IPS DF 6.9 (cell line): Measurements from ENCODE around the gene VDAC2.
A peak's percentile ranks its signal among the peaks of the same experiment; 100 is the strongest.
"Not testable (repeated sequence)": the region's sequence is repeated elsewhere in the genome, so short reads cannot be mapped to it uniquely, and the experiment has no call there.

Experiments
- DNase-seq: peaks from one replicate; pipeline ENCODE4 v3.0.0-alpha.2; 2013; ENCODE audit warnings: low read depth, low spot score
- H3K27ac ChIP-seq: one replicate; pipeline ENCODE4 v1.5.1; 2013; ENCODE audit warnings: low read length, control low read depth
- H3K27me3 ChIP-seq: 2 replicates; pipeline ENCODE4 v1.6.1; 2013; ENCODE audit warnings: mild to moderate bottlenecking, low read length; ENCODE audit not compliant: control insufficient read depth, insufficient read depth
- H3K36me3 ChIP-seq: 2 replicates; pipeline ENCODE4 v1.6.1; 2013; ENCODE audit warnings: low read length; ENCODE audit not compliant: control insufficient read depth, insufficient read depth
- H3K4me1 ChIP-seq: 2 replicates; pipeline ENCODE4 v1.6.1; 2013; ENCODE audit warnings: low read length; ENCODE audit not compliant: control insufficient read depth, insufficient read depth
- H3K4me3 ChIP-seq: 2 replicates; pipeline ENCODE4 v1.5.1; 2013; ENCODE audit warnings: mild to moderate bottlenecking, low read length
- H3K9me3 ChIP-seq: 2 replicates; pipeline ENCODE4 v1.6.1; 2013; ENCODE audit warnings: low read length, inconsistent platforms; ENCODE audit not compliant: control insufficient read depth, insufficient read depth
- WGBS: extraction: QIAGEN DNeasy Blood & Tissue Kit; methylation state at CpG from one replicate; pipeline ENCODE4 v1.1.7; 2013; ENCODE audit warnings: mixed read lengths, missing lambda C conversion rate; ENCODE audit not compliant: insufficient read length, insufficient coverage; 5-methylcytosine and 5-hydroxymethylcytosine counted together

VDAC2 gene

GRCh38 chr10:75181073-75181472 is 29.5 kb upstream of the VDAC2 start:
- H3K27ac ChIP-seq: no peak overlapping the region
- no CpG with 5 or more reads among the region's 1 CpG for WGBS

GRCh38 chr10:75186310-75186709 is 24.3 kb upstream of the VDAC2 start:
- Histone ChIP-seq H3K36me3 (no peaks in the 10 kb centered on the region), H3K4me1 (no peaks in the 10 kb centered on the region), H3K27ac (no peak overlapping the region), H3K9me3 (no peaks in the 10 kb centered on the region), H3K27me3 (no peaks in the 10 kb centered on the region), H3K4me3 (no peak overlapping the region)
- no CpG with 5 or more reads among the region's 4 CpGs for WGBS
- no peak for DNase-seq

More at GRCh38 chr10:75181073-75181472, 29.5 kb upstream of the VDAC2 start:
- Histone ChIP-seq H3K4me3 (no peak overlapping the region), H3K9me3 (no peaks in the 10 kb centered on the region), H3K4me1 (no peaks in the 10 kb centered on the region), H3K36me3 (no peaks in the 10 kb centered on the region), H3K27me3 (no peaks in the 10 kb centered on the region)
- no peak for DNase-seq

- peak; percentile 68 for DNase-seq
- no CpG with 5 or more reads among the region's 3 CpGs for WGBS
- no peak overlapping the region for H3K27ac ChIP-seq
Measured at GRCh38 chr10:75187961-75188426, 22.6 kb upstream of the VDAC2 start.

GRCh38 chr10:75188522-75188921 is 22.1 kb upstream of the VDAC2 start:
- H3K27me3 ChIP-seq, DNase-seq, H3K4me1 ChIP-seq, H3K4me3 ChIP-seq, H3K36me3 ChIP-seq, H3K9me3 ChIP-seq, H3K27ac ChIP-seq: not testable (repeated sequence)
- no CpG with 5 or more reads among the region's 9 CpGs for WGBS

More at GRCh38 chr10:75187961-75188426, 22.6 kb upstream of the VDAC2 start:
- no peaks in the 10 kb centered on the region for H3K27me3 ChIP-seq
- H3K4me3 ChIP-seq: no peak overlapping the region
- no peaks in the 10 kb centered on the region for H3K36me3 ChIP-seq
- H3K9me3 ChIP-seq: no peaks in the 10 kb centered on the region
- H3K4me1 ChIP-seq: no peaks in the 10 kb centered on the region

GRCh38 chr10:75189266-75190096 is 21.1 kb upstream of the VDAC2 start:
- WGBS: no CpG with 5 or more reads among the region's 12 CpGs
- H3K27ac ChIP-seq: no peak overlapping the region
- H3K4me3 ChIP-seq: no peak overlapping the region
- DNase-seq: no peak
- no peaks in the 10 kb centered on the region for H3K36me3 ChIP-seq
- H3K27me3 ChIP-seq: no peaks in the 10 kb centered on the region
- H3K4me1 ChIP-seq: no peaks in the 10 kb centered on the region
- H3K9me3 ChIP-seq: no peaks in the 10 kb centered on the region

- H3K27me3 ChIP-seq: no peaks in the 10 kb centered on the region
- no peak overlapping the region for H3K27ac ChIP-seq
- no CpG with 5 or more reads among the region's 10 CpGs for WGBS
- H3K9me3 ChIP-seq: no peaks in the 10 kb centered on the region
- no peak overlapping the region for H3K4me3 ChIP-seq
- DNase-seq: no peak
- no peaks in the 10 kb centered on the region for H3K36me3 ChIP-seq
- no peaks in the 10 kb centered on the region for H3K4me1 ChIP-seq
Measured at GRCh38 chr10:75191821-75192568, 18.6 kb upstream of the VDAC2 start.

- not testable (repeated sequence) for H3K9me3 ChIP-seq, H3K4me1 ChIP-seq, H3K27ac ChIP-seq, DNase-seq, H3K36me3 ChIP-seq, H3K27me3 ChIP-seq, H3K4me3 ChIP-seq
- WGBS: no CpG with 5 or more reads among the region's 4 CpGs
Measured at GRCh38 chr10:75194625-75195024, 16.0 kb upstream of the VDAC2 start.

- Histone ChIP-seq H3K9me3 (no peaks in the 10 kb centered on the region), H3K36me3 (no peaks in the 10 kb centered on the region), H3K4me3 (no peak overlapping the region), H3K27ac (no peak overlapping the region), H3K27me3 (no peaks in the 10 kb centered on the region), H3K4me1 (no peaks in the 10 kb centered on the region)
- 100% methylated on average over 1 of the region's 6 CpGs for WGBS
- DNase-seq: no peak
Measured at GRCh38 chr10:75195035-75195763, 15.4 kb upstream of the VDAC2 start.

GRCh38 chr10:75197066-75197465 is 13.5 kb upstream of the VDAC2 start:
- no peak overlapping the region for H3K27ac ChIP-seq
- H3K36me3 ChIP-seq: no peaks in the 10 kb centered on the region
- H3K27me3 ChIP-seq: no peaks in the 10 kb centered on the region
- H3K9me3 ChIP-seq: no peaks in the 10 kb centered on the region
- H3K4me3 ChIP-seq: no peak overlapping the region
- H3K4me1 ChIP-seq: no peaks in the 10 kb centered on the region
- no CpG with 5 or more reads among the region's 3 CpGs for WGBS
- DNase-seq: no peak

- WGBS: no CpG with 5 or more reads among the region's 2 CpGs
- Histone ChIP-seq H3K9me3 (no peaks in the 10 kb centered on the region), H3K4me3 (no peak overlapping the region)
Measured at GRCh38 chr10:75197906-75198305, 12.7 kb upstream of the VDAC2 start.

More at GRCh38 chr10:75197906-75198305, 12.7 kb upstream of the VDAC2 start:
- Histone ChIP-seq H3K36me3 (no peaks in the 10 kb centered on the region), H3K27me3 (no peaks in the 10 kb centered on the region), H3K4me1 (no peaks in the 10 kb centered on the region), H3K27ac (no peak overlapping the region)
- no peak for DNase-seq
